KG1 (cell line): ENCODE results near the gene PRELID2.
"Not testable (repeated sequence)": the region's sequence is repeated elsewhere in the genome, so short reads cannot be mapped to it uniquely, and the experiment has no call there.

Experiments used
- DNase-seq: peaks from one replicate; lab custom pipeline; 2025; lab: John Stamatoyannopoulos, UW

The PRELID2 gene

GRCh38 chr5:145750199-145750598 is 84.9 kb downstream of the PRELID2 start:
- no peak for DNase-seq

GRCh38 chr5:145743396-145744061 is 91.6 kb downstream of the PRELID2 start:
- DNase-seq: no peak

GRCh38 chr5:145739843-145740242 is 95.3 kb downstream of the PRELID2 start:
- DNase-seq: no peak

- no peak for DNase-seq
These were observed 96.9 kb downstream of the PRELID2 start for GRCh38 chr5:145738227-145738626.

GRCh38 chr5:145737578-145737977 is 97.6 kb downstream of the PRELID2 start:
- no peak for DNase-seq

GRCh38 chr5:145729956-145730355 is 105.2 kb downstream of the PRELID2 start:
- DNase-seq: not testable (repeated sequence)

- DNase-seq: no peak
These were observed 111.6 kb downstream of the PRELID2 start for GRCh38 chr5:145723516-145723915.

- no peak for DNase-seq
These were observed 116.2 kb downstream of the PRELID2 start for GRCh38 chr5:145718956-145719355.

- no peak for DNase-seq
These were observed 119.7 kb downstream of the PRELID2 start for GRCh38 chr5:145715412-145715811.

- no peak for DNase-seq
These were observed 122.9 kb downstream of the PRELID2 start for GRCh38 chr5:145712245-145712644.

- no peak for DNase-seq
These were observed 123.7 kb downstream of the PRELID2 start for GRCh38 chr5:145711417-145711816.
